Measurements from ENCODE around the gene GMPPA.

GMPPA gene

DNA sequence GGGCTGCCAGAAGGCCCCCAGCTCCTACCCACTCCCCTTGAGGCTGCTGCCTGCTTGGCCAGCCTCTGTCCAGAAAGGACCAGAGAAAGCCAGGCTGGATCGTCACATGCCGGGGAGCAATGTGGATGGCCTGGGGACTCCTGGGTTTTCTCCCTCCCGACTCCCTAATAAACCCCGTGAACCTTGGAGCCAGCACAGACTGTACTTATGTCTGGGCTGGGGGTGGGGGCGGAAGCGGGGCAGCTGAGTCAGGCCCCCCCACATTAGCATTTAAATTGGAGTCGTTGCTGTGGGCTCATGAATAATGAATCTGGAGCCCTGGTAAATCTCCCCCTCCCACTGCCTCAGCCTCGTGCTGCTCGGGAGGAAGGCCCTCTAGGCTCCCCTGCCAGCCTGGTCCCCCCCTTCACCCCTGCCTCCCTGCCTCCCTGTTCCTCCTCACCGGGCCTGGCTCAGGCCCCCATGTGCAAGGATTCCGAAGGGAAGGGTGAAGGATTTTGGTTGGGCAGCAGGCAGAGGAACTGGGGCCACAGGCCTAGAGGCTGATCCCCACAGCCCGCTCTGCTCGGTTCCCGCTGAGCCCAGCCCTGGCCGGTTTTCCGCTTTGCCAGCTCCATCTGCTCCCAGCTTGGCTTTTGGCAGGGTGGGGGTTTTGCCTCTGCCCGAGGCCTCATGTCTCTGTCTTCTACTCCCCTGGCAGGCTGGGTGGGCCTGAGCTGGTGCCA, 8.3 kb downstream of the GMPPA start:
- DNase-seq = no peak

DNA sequence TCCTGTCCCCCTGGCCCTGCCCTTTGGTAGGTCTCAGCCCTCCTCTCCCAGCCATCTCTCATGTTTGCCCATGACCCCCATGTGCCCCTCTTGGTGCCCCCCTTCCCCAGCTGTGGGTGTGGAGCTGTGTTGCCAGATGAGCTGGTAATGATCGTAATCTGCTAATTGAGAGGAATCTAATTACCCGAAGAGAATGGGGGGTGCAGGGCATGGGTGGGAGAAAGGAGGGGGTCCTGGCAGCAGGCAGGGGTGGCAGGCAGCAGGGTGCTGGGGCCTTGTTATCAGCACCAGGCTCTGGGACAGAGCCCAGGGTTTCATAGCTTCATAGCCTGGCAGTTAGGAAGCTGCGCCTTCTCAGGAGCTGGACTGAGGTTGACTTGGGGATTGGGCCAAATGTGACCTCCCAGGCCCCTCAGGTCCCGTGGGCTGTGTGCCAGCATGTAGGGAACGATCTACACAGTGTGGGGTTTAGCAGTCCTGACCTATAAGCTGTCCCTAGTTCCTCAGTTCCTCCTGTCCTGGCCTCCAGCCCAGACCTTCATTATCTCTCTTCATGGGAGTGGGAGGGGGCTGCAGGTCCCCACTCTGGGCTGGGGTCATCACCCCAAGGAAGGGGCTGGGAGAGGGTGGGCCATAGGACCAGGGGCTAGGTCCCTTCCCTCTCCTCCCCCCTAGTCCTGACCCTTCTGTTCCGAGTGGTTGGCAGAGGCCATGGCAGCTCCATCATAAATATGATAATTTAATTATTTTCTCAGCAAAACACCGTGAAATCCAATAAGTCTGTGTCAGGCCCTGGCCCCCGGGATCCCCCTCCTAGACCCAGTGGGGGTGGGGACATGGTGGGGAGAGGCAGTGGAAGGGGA, 9.1 kb downstream of the GMPPA start:
- DNase-seq = no peak

DNA sequence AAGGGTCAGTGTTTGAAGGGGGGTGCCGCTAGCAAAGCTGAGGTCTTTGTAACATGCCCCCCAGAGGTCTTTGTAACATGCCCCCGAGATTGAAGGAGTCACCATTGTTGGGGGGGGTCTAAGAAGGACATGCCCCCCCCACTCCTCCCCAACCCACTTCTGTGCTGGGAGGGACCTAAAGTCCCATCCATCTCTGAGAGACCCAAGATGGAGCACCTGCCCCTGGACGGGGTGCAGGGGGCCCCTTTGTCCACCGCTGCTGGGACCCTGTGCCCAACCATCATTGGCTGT, 9.7 kb downstream of the GMPPA start:
- no peak for DNase-seq

DNA sequence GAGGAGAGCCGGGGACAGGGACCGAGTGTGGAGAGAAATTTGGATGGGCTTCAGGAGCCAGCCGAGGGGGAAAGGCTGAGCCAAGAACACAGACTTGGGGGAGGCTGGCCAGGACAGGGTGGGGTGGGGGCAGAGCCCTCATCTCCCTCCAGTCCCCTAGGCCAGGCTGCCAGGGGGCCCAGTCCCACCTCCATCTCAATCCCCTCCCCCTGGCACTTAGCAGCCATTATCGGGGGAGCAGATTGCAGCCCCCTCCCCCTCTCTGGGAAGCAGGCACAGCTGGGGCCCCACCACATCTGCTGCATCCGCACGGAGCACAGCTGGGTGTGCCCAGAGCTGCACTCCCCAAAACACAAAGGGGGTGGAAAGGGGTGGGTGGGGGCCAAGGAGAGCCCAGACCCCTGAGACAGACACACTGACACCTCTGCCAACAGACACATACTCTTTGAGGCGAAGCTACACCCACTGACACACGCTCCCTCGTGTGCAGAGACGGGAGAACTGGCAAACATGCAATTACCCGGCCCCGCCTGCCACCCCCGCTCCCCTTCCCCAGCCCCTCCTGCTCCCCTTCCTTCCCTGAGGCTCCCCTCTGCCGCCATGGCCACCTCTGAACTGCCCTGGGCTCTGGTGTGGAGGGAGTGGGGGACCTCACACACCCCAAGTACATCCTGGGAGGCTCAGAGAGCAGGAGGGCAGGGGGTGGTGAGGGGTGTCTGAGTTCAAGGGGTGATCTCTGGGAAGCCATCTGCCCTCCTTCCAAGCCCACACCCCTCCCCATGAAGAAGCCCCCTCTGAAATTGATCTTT, 10.5 kb downstream of the GMPPA start:
- no peak for DNase-seq

DNA sequence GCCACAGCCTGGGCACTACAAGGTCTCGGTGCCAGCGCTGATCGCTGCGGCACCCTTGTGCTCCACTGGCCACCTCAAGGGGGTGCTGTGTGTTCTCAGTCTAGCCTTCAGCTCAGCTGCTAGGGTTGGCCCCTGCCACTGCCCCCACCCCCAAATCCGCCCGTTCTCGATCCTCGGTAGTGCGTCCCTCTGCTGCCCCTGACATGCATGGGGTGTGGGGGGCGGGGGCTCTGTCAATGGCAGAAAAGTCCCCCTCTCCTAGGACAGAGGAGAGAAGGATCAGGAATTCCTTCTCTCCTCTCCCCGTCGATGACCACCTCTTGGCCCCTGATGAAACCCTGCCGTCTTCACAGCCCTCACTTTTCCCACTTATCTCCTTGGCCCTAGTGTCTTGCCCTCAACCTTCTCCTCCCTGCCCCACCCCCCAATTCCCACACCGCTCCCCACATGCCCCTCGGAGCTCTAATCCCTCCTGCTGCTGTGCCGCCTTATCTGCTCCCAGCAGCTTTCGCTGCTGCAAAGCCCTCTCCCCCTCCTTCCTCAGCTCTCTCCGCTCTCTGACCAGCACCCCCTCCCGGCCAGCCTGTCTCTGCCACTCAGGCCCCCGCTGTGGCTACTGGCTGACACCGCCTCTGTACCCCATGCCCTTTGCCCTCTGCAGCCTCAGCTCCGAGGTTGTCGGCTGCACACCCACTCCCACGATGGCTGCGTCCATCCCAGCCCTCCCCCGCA, 11.3 kb downstream of the GMPPA start:
- peak; percentile 61 for DNase-seq

DNA sequence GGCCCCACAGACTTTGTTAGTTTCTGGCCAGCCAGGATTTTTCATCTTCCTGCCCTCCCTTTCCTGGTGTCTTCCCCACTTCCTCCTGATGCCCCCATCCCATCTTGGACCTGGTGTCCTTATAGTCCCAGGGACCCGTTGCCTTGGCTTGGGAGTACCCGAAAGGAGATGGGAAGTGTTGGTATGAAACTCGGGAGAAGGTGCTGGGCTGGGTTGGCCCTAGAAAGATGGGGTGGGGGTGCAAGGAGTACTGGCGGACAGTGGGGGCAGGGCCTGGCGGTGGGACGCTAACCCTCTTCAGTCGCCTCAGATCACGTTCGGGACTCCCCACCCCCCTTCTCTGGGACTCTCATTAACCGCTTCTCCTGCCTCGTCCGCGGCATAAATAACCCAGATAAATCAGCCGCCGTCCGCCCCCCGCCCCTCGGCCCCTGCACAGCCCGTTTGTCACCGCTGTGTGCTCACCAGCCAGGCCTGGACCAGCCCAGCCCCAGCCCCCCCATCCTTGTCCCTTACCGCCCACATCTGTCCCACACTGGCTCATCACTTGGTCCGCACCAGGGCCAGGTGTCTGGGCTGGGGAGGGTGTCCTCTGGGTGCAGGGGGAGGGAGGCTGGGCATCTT, 11.9 kb downstream of the GMPPA start:
- no peak for DNase-seq

DNA sequence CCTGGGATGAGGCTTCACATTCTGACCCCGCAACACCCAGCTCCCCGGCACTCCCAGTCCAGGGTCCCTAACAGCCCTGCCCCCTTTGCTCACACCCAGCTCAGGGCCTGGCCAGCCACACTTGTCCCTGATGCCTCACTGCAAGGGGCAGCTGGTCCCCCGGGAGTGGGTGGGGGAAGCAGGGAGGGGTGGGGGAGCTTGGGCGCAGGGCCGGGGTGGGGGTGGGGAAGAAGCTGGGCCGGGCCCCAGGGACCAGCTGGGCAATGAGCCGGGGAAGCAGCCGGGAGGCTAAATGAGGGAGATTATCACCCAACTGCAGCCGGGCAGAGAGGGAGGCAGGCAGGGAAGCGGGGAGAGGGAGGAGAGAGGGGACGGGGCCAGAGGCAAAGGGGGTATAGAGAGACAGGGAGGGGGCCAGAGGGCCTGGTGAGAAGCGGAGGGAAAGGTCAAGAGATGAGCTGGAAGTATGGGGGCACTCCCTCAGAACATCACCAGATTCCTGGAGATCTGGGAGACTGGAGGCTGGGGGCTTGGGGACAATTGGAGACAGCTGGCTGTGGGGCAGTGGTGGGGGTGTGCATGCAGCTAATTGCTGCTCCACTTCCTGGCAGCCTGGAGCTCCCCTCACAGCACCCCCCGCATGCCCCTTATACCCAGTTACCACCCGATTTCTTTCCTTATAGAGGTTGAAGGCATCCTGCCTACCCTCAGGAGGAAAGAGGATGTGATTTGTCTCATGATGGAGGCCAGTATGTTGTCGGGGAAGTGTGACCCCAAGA, 13.0 kb downstream of the GMPPA start:
- no peak for DNase-seq

DNA sequence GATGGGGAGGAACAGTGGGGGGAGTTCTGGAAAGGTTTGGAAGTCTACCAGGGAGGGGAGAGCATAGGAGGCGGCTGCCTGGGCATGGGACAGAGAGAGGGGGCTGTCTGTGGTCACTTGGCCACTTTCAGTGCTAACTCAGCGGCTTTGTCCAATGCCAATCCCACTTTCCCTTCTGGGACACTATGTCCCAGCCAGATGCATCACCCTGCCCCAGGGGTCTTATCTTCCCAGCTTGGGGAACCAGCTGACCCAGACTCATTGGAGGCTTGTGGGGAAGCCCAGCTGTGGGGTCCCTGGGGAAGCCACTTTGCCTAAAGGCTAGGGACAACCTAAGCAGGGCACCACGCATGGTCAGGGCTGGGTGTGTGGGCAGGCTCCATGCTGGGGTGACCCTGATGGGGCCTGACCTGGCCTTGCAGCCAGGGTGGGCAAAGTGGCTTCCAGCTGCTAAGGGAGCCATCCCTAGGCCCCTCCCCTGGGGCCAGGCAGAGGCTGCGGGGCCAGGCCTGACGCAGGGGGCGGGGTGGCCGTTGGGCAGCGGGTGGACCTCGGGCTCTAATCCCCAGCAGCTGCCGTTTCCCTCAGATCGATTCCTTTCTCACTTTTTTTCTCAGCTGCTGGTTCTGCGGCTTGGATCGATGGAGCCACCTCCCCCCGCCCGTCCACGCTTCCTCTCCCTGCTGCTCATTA, 14.0 kb downstream of the GMPPA start:
- no peak for DNase-seq

DNA sequence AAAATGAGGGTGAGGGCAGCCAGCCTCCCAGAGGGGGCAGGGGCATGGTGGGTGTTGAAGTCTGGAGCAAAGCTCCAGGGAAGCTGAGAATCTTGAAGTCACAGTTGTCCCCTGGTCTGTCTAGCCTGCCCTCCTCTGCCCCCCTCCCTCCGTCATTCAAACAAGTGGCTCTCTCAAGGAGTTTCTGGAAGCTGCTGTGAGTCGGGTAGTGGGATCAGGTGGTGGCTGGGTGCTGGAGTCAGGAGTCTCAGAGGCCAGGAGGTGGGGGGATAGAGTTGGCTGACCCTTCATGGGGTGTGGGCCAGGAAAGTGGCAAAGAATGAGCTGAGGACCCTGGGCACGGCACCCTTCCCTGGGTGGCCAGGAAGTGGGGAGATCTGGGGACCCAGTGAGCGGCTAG, 15.1 kb downstream of the GMPPA start:
- no peak for DNase-seq

DNA sequence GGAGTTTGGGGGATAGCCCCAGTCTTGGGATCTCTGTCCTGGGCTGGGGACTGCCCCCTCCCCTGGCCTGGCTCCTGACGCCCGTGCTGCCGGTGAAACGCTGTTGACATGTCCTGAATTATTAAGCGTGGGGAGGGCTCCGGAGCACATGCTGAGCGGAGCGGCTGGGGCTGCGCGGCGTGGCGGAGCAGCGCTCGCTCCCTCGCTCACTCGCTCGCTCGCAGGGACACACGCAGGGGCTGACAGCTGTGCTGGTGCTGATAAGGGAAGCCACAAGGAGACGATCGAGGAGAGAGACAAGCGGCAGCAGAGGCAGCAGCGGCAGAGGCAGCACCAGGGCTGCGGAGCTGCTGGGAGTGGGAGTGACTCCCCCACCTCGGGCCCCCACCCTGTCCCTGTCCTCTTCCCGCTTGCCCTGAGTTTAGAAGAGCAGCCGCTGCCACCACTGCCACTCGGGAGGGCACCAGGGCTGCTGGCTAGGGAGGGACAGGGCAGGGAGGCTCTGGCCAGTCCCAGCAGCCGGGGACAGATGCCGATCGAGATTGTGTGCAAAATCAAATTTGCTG, 15.6 kb downstream of the GMPPA start, which contains the start of gene ASIC4:
ASIC4 (plus strand) TSS at position 287 of the 566 bp plus-strand sequence; CDS start at position 530, 243 bp downstream.
- DNase-seq = no peak

DNA sequence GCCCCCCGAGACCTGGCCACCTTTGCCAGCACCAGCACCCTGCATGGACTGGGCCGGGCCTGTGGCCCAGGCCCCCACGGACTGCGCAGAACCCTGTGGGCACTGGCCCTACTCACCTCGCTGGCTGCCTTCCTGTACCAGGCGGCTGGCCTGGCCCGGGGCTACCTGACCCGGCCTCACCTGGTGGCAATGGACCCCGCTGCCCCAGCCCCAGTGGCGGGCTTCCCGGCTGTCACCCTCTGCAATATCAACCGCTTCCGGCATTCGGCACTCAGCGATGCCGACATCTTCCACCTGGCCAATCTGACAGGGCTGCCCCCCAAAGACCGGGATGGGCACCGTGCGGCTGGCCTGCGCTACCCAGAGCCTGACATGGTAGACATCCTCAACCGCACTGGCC, 16.1 kb downstream of the GMPPA start:
- no peak for DNase-seq

DNA sequence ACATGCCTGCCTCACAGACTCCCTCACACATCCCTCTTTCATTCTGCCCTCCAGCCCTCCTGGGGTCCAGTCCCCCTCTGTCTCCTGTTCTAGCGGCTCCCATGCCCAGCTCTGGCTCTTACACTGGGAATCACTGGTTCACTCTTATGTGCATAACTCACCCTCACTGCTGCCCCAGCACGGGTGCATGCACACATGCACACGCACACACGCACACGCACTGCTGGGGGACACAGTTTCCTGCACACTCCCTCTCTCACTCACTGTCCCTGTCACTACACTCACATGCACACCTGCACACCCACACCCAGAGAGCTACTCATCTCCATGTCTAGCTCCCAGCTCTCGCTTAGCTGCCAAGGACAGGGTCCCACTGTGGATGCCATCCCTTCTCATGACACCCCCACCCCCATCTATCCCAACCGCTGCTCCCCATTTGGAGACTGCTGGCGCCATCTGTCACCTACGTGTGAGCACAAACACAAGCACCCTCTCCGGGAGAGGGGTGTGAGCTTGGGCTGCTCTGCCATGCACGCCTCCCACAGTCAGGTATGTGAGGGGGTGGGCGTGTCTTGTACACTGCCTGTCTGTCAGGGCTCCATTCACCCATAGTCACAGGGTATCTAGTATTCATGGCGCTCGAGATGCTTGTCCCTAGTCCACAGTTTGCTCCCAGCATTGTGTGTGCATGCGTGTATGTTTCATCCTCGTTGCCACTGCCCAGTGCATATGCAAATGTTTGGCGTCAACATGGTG, 17.4 kb downstream of the GMPPA start:
- DNase-seq = no peak

DNA sequence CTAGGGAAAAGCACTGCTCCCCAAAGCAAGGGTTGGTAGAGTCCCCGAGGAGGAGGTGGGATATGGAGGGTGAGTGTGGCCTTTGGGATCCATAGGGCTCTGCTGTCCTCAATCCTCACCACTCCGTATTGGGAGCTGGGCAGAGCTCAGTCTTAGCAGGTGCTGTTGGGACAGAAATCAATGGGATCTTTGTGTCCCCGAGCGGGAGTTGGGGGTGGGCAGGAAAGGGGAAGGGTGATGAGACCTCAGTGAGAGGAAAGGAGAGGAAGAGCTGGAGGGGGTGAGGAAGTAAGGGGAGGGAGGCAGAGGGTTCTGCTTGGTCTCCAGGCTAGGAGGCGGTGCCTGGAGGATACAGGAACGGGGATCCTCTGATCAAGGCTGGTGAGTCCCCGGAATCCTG, 18.2 kb downstream of the GMPPA start:
- no peak for DNase-seq

DNA sequence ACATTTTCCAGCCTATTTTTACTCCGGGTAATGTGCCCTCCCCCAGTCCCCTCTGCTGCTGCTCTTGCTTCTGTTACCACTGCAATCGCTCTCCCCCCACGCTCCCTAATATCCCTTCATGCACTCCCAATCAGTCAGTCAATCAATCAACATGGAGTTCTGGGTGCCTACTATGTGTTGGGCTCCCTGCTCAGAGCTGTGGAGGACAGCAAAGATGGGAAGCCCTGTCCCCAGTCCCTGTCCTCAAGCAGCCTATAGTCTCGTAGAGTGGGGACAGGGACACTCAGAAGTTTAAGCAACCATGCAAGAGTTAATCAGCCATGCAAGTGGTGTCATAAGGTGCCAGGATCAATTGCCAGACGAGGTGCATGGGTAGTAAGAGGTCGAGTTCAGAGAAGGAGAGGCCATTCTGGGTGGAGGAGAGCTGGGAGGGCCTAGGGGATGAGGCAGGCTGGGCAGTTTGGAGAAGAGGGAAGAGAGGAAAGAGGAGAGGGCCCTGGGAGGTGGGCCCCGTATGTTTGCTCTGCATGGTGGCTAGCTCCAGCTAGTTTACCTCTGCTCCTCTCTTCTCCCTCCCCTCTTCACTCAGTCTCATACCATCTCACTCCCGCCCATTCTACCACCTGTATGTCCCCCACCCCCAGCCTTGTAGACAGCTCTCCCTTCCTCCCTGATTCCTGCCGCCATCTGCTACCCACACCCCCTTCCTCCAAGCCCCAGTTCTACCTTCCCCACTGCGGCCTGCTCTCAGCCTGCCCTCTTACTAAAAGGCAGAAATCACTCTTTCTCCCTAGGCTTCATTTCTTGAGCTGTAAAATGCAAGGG, 19.5 kb downstream of the GMPPA start:
- no peak for DNase-seq

DNA sequence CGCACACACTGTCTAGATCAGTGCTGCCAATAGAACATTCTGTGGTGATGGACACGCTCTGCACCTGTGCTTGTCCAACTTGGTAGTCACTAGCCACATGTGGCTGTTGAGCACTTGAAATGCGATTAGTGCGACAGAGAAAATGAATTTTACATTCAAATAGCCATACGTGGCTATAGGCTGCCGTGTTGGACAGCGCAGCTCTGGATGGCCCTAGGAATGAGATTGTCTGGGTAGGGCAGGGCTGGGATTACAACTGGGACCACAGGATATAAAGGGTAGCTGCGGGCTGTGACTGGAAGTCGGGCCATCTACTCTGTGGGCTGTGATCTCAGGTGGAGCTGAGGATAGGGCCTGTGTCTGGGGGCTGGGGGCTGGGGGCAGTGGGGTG, 20.8 kb downstream of the GMPPA start:
- DNase-seq = no peak

DNA sequence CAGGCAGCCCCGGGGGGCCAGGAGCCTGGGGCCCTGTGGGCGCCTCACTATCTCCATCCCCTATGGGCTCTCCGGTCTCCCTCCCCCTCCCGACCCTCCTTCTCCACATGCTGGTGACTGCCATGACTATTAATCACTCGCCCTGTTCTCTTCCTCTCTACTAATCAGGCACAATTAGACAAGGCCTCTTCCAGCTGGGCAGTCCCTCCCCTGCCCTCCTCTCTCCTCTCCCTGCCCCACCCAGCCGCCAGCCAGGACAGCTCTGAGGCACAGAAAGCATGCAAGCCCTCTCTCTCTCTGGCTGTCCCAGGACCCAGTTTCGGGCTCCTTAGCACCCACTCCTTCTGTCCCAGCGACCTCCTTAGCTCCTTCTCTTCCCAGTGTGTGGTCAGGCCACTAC, 21.4 kb downstream of the GMPPA start:
- no peak for DNase-seq

DNA sequence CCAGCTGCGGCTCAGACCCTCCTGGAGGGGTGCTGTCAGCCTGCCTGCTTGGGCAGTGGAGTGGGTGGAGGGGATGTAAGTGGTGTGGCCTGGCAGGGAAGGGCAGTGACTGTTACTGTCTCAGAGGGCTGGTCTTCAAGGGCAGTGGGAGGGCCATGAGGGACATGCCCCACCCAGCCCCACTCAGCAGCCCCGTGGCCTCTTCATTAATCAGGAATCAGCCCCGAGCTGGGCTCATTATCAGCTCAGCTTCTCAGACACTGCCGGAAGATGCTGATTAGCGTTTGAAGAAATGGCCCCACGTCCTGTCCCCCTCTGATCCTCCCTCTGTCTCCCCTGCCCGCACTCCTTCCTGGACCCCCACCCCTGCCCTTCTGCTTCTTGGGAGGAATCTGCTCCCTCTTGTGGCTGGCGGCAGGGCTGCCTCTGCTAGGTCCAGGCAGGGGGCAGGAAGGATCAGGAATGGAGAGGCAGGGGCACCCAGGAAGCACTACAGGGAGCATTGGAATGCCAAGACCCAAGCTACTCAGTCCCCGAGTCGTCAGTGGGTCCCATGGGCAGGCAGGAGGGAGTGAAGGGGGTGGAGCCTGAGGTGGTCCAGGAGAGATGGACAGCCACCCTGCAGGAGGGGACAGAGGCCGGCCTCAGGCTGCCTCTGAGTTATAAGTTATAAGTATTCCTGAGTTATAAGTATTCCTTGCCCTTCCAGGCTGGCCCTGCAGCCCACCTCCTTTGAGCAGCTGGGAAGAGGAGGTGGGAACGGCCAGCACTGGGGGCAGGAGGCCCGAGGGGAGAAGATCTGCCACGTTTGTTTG, 22.6 kb downstream of the GMPPA start:
- no peak for DNase-seq
